GM12892 (cell line): ENCODE measurements around the gene SHROOM2.

Experiments
- POLR2AphosphoS5 ChIP-seq: IDR thresholded peaks from 2 replicates; pipeline ENCODE4 v1.6.1; 2011; ENCODE audit warnings: low read depth, low read length, control low read depth
- TAF1 ChIP-seq: IDR thresholded peaks from 2 replicates; pipeline ENCODE4 v1.6.1; 2011; ENCODE audit warnings: low read depth, mild to moderate bottlenecking, control low read depth, low read length, borderline replicate concordance

GRCh38 chrX:9738151-9738550 lies 48.1 kb upstream of the SHROOM2 start:
- TF ChIP-seq POLR2AphosphoS5 (no peak), TAF1 (no peak)
